CD8-positive, alpha-beta memory T cell (primary cell): Measurements from ENCODE around the gene USP25. TPM values are rescaled to one million over a fixed set of nuclear protein-coding genes. Genes with fewer than 3 reads are reported as not detected.
A peak's percentile ranks its signal among the peaks of the same experiment; 100 is the strongest.

Experiments used
- CTCF ChIA-PET: fragments of 350-600 bp; sonication (Branson Sonifier 250); formaldehyde crosslinking; loops from one replicate; lab custom pipeline; 2021; ENCODE audit warnings: antibody characterized with exemption; lab: Charles Lee
- POLR2A ChIA-PET: fragments of 350-600 bp; sonication (Branson Sonifier 250); formaldehyde crosslinking; loops from one replicate; lab custom pipeline; 2021; ENCODE audit warnings: antibody characterized with exemption; lab: Charles Lee
- DNase-seq, 5 donors: peaks; one replicate each; pipeline versions ENCODE4 v3.0.0 to v3.0.0-alpha.2; 2020 to 2022; ENCODE audit warnings: mixed read lengths in 1 of 5
- H3K27ac ChIP-seq: one replicate; pipeline ENCODE4 v1.7.0; 2013; ENCODE audit warnings: low read depth, mild to moderate bottlenecking, low read length, moderate library complexity
- H3K27me3 ChIP-seq: 2 replicates; pipeline ENCODE4 v1.7.0; 2013; ENCODE audit warnings: low read length, mild to moderate bottlenecking; ENCODE audit not compliant: insufficient read depth, poor library complexity, severe bottlenecking
- H3K36me3 ChIP-seq: 2 replicates; pipeline ENCODE4 v1.7.0; 2013; ENCODE audit warnings: mild to moderate bottlenecking, low read length, moderate library complexity; ENCODE audit not compliant: insufficient read depth
- H3K4me1 ChIP-seq: 2 replicates; pipeline ENCODE4 v1.7.0; 2013; ENCODE audit warnings: mild to moderate bottlenecking, low read length, moderate library complexity; ENCODE audit not compliant: insufficient read depth
- H3K4me3 ChIP-seq: 2 replicates; pipeline ENCODE4 v1.7.0; 2013; ENCODE audit warnings: mild to moderate bottlenecking, low read length
- H3K9me3 ChIP-seq: 2 replicates; pipeline ENCODE4 v1.7.0; 2013; ENCODE audit warnings: mild to moderate bottlenecking, low read length
- H3K27ac Mint-ChIP-seq, 8 donors: one replicate each; pipeline ENCODE4 v1.8.0; 2020 to 2021; ENCODE audit warnings: mixed read lengths in 8 of 8, mild to moderate bottlenecking in 6 of 8, inconsistent platforms in 3 of 8, moderate library complexity in 3 of 8
- H3K27me3 Mint-ChIP-seq, 2 donors: one replicate each; pipeline ENCODE4 v1.8.0; 2020 to 2021; ENCODE audit warnings: mixed read lengths in 2 of 2, mild to moderate bottlenecking in 1 of 2, moderate library complexity in 1 of 2
- H3K36me3 Mint-ChIP-seq, 3 donors: one replicate each; pipeline ENCODE4 v1.8.0; 2020 to 2021; ENCODE audit warnings: mixed read lengths in 3 of 3, inconsistent platforms in 1 of 3, mild to moderate bottlenecking in 1 of 3
- H3K4me1 Mint-ChIP-seq, 3 donors: one replicate each; pipeline ENCODE4 v1.8.0; 2020 to 2021; ENCODE audit warnings: mixed read lengths in 3 of 3, inconsistent platforms in 1 of 3, mild to moderate bottlenecking in 1 of 3
- H3K4me3 Mint-ChIP-seq, 7 donors: one replicate each; pipeline ENCODE4 v1.8.0; 2020 to 2021; ENCODE audit warnings: mixed read lengths in 7 of 7, mild to moderate bottlenecking in 6 of 7, moderate library complexity in 4 of 7, inconsistent platforms in 2 of 7
- H3K9me3 Mint-ChIP-seq, 5 donors: one replicate each; pipeline ENCODE4 v1.8.0; 2020 to 2022; ENCODE audit warnings: mixed read lengths in 5 of 5, mild to moderate bottlenecking in 3 of 5, moderate library complexity in 2 of 5, inconsistent platforms in 1 of 5
- polyA plus RNA-seq: library from polyadenylated mRNA; unstranded; fragments of 300-500 nt; fragmentation: Illumina TruSeq; gene quantifications from one replicate; pipeline ENCODE4 v1.2.3, GENCODE V29; 2021
- total RNA-seq, 2 experiments: library from RNA; stranded (reverse); gene quantifications; one replicate each; pipeline ENCODE4 v1.2.3, GENCODE V29; 2021

USP25 gene
- total and polyA plus RNA-seq, 3 experiments from 2014 or later = 29.0 to 36.1 (median 32.9) TPM

DNA sequence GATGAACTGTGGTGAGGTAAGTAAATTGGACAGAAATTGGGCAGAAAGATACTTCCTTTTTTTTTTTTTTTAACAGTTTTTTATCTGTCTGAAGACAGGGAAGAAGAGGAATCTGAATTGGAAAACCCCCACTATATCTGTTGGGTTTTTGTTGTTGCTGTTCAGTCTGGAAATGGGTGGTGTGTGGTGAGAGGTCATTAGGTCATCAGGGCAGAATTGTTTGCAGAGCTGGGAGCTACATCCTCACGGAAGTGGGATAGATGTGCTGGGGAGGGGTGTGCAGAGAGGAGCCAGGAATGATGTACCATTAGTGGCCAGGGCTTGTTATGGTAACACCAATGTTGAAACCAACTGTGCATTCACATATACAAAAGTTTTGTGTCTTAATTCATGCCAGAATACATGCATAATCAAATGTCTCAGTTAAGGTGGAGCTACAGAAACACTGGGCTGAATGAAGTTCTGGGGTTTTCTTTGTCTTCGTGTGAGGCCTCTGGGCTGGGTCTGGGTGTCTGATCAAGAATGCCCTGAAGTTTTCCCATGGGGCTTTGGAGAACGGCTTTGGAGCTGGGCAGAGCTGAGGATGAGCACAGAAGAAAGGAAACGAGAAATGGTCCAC, 12.4 kb downstream of the USP25 start:
- CTCF ChIA-PET = no interaction called here
- no peaks in the 10 kb centered on the region for H3K9me3 ChIP-seq
- no peaks in the 10 kb centered on the region for H3K27me3 Mint-ChIP-seq
- H3K4me1 Mint-ChIP-seq = peaks cover 80 to 96% (median 95%) of the 10 kb centered on the region in 3 donors
- H3K27ac Mint-ChIP-seq = peak overlapping the region in 6 of 8 donors; percentile 36 to 89 (median 50)
- H3K4me3 ChIP-seq = no peak overlapping the region
- H3K27ac ChIP-seq = no peak overlapping the region
- H3K36me3 ChIP-seq = no peaks in the 10 kb centered on the region
- H3K27me3 ChIP-seq = no peaks in the 10 kb centered on the region
- H3K4me3 Mint-ChIP-seq = peak overlapping the region in 4 of 7 donors; percentile 16 to 70 (median 45)
- POLR2A ChIA-PET = no interaction called here
- H3K9me3 Mint-ChIP-seq = no peaks in the 10 kb centered on the region
- H3K36me3 Mint-ChIP-seq = peaks cover 0 to 26% (median 8%) of the 10 kb centered on the region in 3 donors
- peaks cover 71% of the 10 kb centered on the region for H3K4me1 ChIP-seq
- no peak for DNase-seq

DNA sequence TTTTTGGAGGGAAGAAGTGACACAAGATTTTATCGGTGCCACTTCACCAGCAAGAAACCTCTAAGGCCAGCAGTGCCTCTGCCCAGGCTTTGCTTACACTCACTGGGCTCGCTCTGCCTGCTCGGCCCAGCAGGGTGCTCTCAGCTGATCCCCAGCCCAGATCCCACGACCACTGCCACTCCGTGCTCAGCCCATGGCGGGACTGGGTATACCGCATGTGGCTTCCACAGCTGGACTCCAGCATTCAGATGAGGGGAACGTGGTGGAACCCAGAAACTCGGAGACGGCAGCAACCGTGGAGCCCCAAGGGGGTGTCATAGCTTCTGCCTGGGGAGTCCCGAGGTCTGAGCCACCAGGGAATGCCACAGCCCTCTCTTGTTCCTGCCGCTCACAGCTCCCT, 12.9 kb downstream of the USP25 start:
- no peak for DNase-seq
- H3K27ac Mint-ChIP-seq = peak overlapping the region in 2 of 8 donors; percentile 24 to 89
- H3K9me3 Mint-ChIP-seq = no peaks in the 10 kb centered on the region
- Histone ChIP-seq H3K4me1 (peaks cover 69% of the 10 kb centered on the region), H3K27me3 (no peaks in the 10 kb centered on the region), H3K4me3 (no peak overlapping the region), H3K36me3 (no peaks in the 10 kb centered on the region), H3K27ac (no peak overlapping the region), H3K9me3 (no peaks in the 10 kb centered on the region)
- peaks cover 0 to 26% (median 8%) of the 10 kb centered on the region in 3 donors for H3K36me3 Mint-ChIP-seq
- no peaks in the 10 kb centered on the region for H3K27me3 Mint-ChIP-seq
- POLR2A ChIA-PET = interaction anchor here (1.2 kb wide), 1 partner anchor 8 kb away, joined by 3 read pairs; no protein-coding TSS in a partner anchor
- CTCF ChIA-PET = no interaction called here
- no peak overlapping the region for H3K4me3 Mint-ChIP-seq
- H3K4me1 Mint-ChIP-seq = peaks cover 78 to 95% (median 94%) of the 10 kb centered on the region in 3 donors

DNA sequence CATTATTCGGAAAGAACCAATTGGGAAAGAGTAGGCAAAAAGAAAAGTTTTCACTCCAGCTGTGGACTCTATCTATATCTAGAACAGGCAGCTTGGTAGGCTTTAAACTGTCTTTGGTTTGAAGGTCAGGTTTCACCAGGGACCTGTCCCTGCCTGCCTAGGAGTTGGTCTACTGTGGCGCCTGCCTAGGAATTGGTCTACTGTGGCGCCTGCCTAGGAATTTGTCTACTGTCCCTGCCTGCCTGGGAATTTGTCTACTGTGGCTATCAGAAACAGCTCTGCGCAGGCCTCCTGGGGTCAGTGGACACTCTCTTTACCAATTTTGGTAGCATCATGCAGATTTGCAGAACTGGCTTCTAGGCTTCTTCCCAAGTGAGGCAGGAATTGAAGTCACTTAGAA, 13.8 kb downstream of the USP25 start:
- Histone ChIP-seq H3K4me1 (peaks cover 63% of the 10 kb centered on the region), H3K36me3 (no peaks in the 10 kb centered on the region), H3K27ac (no peak overlapping the region), H3K9me3 (no peaks in the 10 kb centered on the region), H3K27me3 (no peaks in the 10 kb centered on the region), H3K4me3 (no peak overlapping the region)
- peak overlapping the region in 3 of 8 donors; percentile 24 to 72 (median 51) for H3K27ac Mint-ChIP-seq
- H3K4me3 Mint-ChIP-seq = peak overlapping the region in 2 of 7 donors; percentile 4 to 6
- DNase-seq = no peak
- H3K36me3 Mint-ChIP-seq = peaks cover 0 to 26% (median 8%) of the 10 kb centered on the region in 3 donors
- H3K4me1 Mint-ChIP-seq = peaks cover 74 to 95% (median 92%) of the 10 kb centered on the region in 3 donors
- CTCF ChIA-PET = no interaction called here
- H3K27me3 Mint-ChIP-seq = no peaks in the 10 kb centered on the region
- H3K9me3 Mint-ChIP-seq = no peaks in the 10 kb centered on the region
- POLR2A ChIA-PET = interaction anchor here (1.2 kb wide), 1 partner anchor 9 kb away, joined by 3 read pairs; no protein-coding TSS in a partner anchor

DNA sequence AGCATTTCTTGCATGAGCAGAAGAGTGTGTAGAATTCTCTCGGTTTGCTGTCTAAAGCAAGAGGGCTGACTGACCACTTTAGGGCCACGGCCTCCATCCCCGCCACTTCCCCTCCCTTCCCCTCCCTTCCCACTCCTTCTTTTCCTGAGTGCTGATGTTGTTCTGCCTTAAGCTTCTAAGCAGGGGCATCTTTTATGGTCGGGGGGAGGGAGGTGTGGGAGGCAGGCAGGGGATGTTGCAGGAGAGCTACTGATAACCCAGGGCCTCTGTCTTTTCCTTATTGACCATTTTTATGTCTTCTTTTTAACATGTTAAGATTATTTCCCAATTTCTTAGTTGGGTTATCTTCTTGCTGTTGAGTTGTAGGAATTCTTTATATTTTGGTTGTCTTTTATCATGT, 15.1 kb downstream of the USP25 start:
- peaks cover 64% of the 10 kb centered on the region for H3K4me1 ChIP-seq

GRCh38 chr21:15748586-15748985, 18.8 kb downstream of the USP25 start:
- no peaks in the 10 kb centered on the region for H3K27me3 Mint-ChIP-seq
- no peak overlapping the region for H3K27ac ChIP-seq
- no peaks in the 10 kb centered on the region for H3K36me3 ChIP-seq
- no peak for DNase-seq
- no peaks in the 10 kb centered on the region for H3K9me3 Mint-ChIP-seq
- H3K4me3 Mint-ChIP-seq = no peak overlapping the region
- H3K36me3 Mint-ChIP-seq = peaks cover 0 to 11% (median 1%) of the 10 kb centered on the region in 3 donors
- no peaks in the 10 kb centered on the region for H3K9me3 ChIP-seq
- peak overlapping the region in 1 of 8 donors; percentile 35 for H3K27ac Mint-ChIP-seq
- peaks cover 61% of the 10 kb centered on the region for H3K4me1 ChIP-seq
- ChIA-PET POLR2A (no interaction called here), CTCF (no interaction called here)
- no peak overlapping the region for H3K4me3 ChIP-seq
- no peaks in the 10 kb centered on the region for H3K27me3 ChIP-seq
- H3K4me1 Mint-ChIP-seq = peaks cover 67 to 93% (median 91%) of the 10 kb centered on the region in 3 donors

More for the DNA sequence above, 15.1 kb downstream of the USP25 start:
- H3K4me3 ChIP-seq = no peak overlapping the region
- H3K9me3 ChIP-seq = no peaks in the 10 kb centered on the region
- no peak for DNase-seq
- Mint-ChIP-seq H3K27me3 (no peaks in the 10 kb centered on the region), H3K27ac (peak overlapping the region in 2 of 8 donors; percentile 21 to 74), H3K9me3 (no peaks in the 10 kb centered on the region), H3K4me3 (peak overlapping the region in 1 of 7 donors; percentile 56), H3K4me1 (peaks cover 74 to 95% (median 92%) of the 10 kb centered on the region in 3 donors), H3K36me3 (peaks cover 0 to 27% (median 8%) of the 10 kb centered on the region in 3 donors)
- no peak overlapping the region for H3K27ac ChIP-seq
- H3K27me3 ChIP-seq = no peaks in the 10 kb centered on the region
- CTCF ChIA-PET = no interaction called here
- H3K36me3 ChIP-seq = no peaks in the 10 kb centered on the region
- POLR2A ChIA-PET = no interaction called here

DNA sequence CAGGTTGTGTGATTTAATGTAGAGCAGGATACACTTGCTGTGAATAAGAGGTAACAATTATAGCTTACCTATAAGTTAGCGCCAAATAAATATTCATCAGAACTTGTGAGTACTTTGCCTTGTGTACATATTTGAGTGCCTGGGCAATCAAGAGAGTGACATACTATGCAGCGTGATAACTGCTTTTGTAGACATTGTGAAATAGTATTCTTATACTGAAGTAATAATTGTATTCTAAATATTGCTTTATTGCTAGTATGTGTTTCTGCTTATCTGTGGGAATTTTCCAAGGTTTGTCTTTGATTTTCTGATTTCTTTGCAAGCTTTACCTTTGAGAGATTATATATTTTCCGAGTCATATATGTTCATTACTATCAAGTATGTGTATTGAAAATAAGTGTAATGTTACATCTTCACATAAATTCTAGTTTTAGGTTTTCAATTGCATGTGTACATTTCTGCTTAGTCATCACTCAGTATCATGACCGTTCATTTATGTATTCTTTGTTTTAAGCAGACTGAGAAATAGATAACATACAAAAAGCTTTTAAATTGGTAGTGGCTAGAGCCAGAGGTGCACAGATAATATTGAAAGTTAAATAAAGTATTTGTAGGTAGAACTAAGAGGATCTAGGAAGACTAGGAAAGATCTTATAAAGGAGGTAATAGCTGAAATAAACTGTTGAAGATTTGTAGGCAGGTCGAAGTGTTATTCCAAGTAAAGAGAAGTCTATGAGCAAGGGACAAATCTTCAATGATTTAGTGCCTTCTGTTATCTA, 19.5 kb downstream of the USP25 start:
- peak overlapping the region in 5 of 7 donors; percentile 20 to 67 (median 62) for H3K4me3 Mint-ChIP-seq
- peak overlapping the region in 1 of 8 donors; percentile 43 for H3K27ac Mint-ChIP-seq
- POLR2A ChIA-PET = no interaction called here

DNA sequence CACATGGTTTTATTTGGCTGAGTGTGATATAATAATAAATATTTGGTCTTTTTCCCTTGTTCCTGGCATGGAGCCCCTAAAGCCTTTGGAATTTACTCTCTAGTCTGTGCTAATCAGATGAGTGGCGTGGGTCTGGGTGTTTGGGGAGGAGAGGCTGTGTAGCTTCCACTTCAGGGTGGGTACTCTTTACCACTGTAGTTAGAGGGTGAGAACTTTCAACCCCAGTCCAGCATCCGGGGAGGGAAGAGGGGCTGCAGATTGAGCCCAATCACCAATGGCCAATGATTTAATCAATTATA, 20.0 kb downstream of the USP25 start:
- Mint-ChIP-seq H3K4me3 (peak overlapping the region in 5 of 7 donors; percentile 33 to 72 (median 64)), H3K27me3 (no peaks in the 10 kb centered on the region), H3K36me3 (peaks cover 0 to 6% (median 1%) of the 10 kb centered on the region in 3 donors), H3K27ac (no peak overlapping the region), H3K9me3 (no peaks in the 10 kb centered on the region), H3K4me1 (peaks cover 71 to 94% (median 92%) of the 10 kb centered on the region in 3 donors)
- no peaks in the 10 kb centered on the region for H3K27me3 ChIP-seq
- H3K4me1 ChIP-seq = peaks cover 66% of the 10 kb centered on the region
- DNase-seq = no peak
- peak overlapping the region; percentile 45 for H3K27ac ChIP-seq
- H3K4me3 ChIP-seq = no peak overlapping the region
- H3K9me3 ChIP-seq = no peaks in the 10 kb centered on the region
- no peaks in the 10 kb centered on the region for H3K36me3 ChIP-seq
- ChIA-PET POLR2A (no interaction called here), CTCF (no interaction called here)

More for the DNA sequence above, 19.5 kb downstream of the USP25 start:
- Mint-ChIP-seq H3K27me3 (no peaks in the 10 kb centered on the region), H3K36me3 (peaks cover 0 to 6% (median 1%) of the 10 kb centered on the region in 3 donors), H3K9me3 (no peaks in the 10 kb centered on the region), H3K4me1 (peaks cover 67 to 93% (median 91%) of the 10 kb centered on the region in 3 donors)
- H3K36me3 ChIP-seq = no peaks in the 10 kb centered on the region
- no peak for DNase-seq
- CTCF ChIA-PET = no interaction called here
- H3K9me3 ChIP-seq = no peaks in the 10 kb centered on the region
- H3K27me3 ChIP-seq = no peaks in the 10 kb centered on the region
- no peak overlapping the region for H3K4me3 ChIP-seq
- peak overlapping the region; percentile 45 for H3K27ac ChIP-seq
- H3K4me1 ChIP-seq = peaks cover 61% of the 10 kb centered on the region

GRCh38 chr21:15751037-15751436, 21.3 kb downstream of the USP25 start:
- Mint-ChIP-seq H3K4me3 (peak overlapping the region in 4 of 7 donors; percentile 8 to 23 (median 12)), H3K27ac (peak overlapping the region in 1 of 8 donors; percentile 57), H3K36me3 (peaks cover 0 to 2% (median 0%) of the 10 kb centered on the region in 3 donors), H3K4me1 (peaks cover 77 to 94% (median 93%) of the 10 kb centered on the region in 3 donors), H3K9me3 (no peaks in the 10 kb centered on the region), H3K27me3 (no peaks in the 10 kb centered on the region)
- peaks cover 56% of the 10 kb centered on the region for H3K4me1 ChIP-seq
- H3K27ac ChIP-seq = no peak overlapping the region
- no peaks in the 10 kb centered on the region for H3K27me3 ChIP-seq
- no peaks in the 10 kb centered on the region for H3K9me3 ChIP-seq
- ChIA-PET POLR2A (interaction anchor here (1.1 kb wide), 1 partner anchor 10 kb away, joined by 3 read pairs; no protein-coding TSS in a partner anchor), CTCF (interaction anchor here (1.4 kb wide), 1 partner anchor 12 kb away, joined by 5 read pairs; no protein-coding TSS in a partner anchor)
- H3K36me3 ChIP-seq = no peaks in the 10 kb centered on the region
- no peak for DNase-seq
- no peak overlapping the region for H3K4me3 ChIP-seq
